Mammary epithelial cell (primary cell): ENCODE results near the gene BICDL2.

Source experiments
- EZH2 ChIP-seq: IDR thresholded peaks from 2 replicates; pipeline ENCODE4 v1.6.1; 2012; ENCODE audit warnings: low read length, inconsistent platforms, borderline replicate concordance
- TF ChIP-seq, protein P1 (sequence below), 2 donors: IDR thresholded peaks in 1 of 2; conservative IDR thresholded peaks in 1 of 2; 2 replicates each; pipeline ENCODE4 v1.5.1; 2011 to 2012; ENCODE audit warnings: inconsistent platforms in 2 of 2, low read length in 2 of 2, mild to moderate bottlenecking in 2 of 2, control low read depth in 1 of 2, low read depth in 1 of 2; ENCODE audit not compliant: insufficient read depth in 1 of 2; ENCODE audit errors: extremely low read depth in 1 of 2

DNA sequence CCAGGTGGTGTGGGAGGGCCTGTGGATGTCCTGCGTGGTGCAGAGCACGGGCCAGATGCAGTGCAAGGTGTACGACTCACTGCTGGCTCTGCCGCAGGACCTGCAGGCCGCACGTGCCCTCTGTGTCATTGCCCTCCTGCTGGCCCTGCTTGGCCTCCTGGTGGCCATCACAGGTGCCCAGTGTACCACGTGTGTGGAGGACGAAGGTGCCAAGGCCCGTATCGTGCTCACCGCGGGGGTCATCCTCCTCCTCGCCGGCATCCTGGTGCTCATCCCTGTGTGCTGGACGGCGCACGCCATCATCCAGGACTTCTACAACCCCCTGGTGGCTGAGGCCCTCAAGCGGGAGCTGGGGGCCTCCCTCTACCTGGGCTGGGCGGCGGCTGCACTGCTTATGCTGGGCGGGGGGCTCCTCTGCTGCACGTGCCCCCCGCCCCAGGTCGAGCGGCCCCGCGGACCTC is 23.2 kb downstream of the BICDL2 start:
- TF ChIP-seq EZH2 = no peak
- TF ChIP-seq, protein P1, sequence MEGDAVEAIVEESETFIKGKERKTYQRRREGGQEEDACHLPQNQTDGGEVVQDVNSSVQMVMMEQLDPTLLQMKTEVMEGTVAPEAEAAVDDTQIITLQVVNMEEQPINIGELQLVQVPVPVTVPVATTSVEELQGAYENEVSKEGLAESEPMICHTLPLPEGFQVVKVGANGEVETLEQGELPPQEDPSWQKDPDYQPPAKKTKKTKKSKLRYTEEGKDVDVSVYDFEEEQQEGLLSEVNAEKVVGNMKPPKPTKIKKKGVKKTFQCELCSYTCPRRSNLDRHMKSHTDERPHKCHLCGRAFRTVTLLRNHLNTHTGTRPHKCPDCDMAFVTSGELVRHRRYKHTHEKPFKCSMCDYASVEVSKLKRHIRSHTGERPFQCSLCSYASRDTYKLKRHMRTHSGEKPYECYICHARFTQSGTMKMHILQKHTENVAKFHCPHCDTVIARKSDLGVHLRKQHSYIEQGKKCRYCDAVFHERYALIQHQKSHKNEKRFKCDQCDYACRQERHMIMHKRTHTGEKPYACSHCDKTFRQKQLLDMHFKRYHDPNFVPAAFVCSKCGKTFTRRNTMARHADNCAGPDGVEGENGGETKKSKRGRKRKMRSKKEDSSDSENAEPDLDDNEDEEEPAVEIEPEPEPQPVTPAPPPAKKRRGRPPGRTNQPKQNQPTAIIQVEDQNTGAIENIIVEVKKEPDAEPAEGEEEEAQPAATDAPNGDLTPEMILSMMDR (conservative IDR thresholded peaks at IDR 0.05 in 1 of 2, IDR thresholded peaks at IDR 0.05 in 1 of 2; ENCODE audit: extremely low read depth in 1 of 2, insufficient read depth in 1 of 2, low read depth in 1 of 2, low read length in 2 of 2) = no peak
